ENCODE data around the gene LRFN4.
A peak's percentile ranks its signal among the peaks of the same experiment; 100 is the strongest.

LRFN4 gene

DNA sequence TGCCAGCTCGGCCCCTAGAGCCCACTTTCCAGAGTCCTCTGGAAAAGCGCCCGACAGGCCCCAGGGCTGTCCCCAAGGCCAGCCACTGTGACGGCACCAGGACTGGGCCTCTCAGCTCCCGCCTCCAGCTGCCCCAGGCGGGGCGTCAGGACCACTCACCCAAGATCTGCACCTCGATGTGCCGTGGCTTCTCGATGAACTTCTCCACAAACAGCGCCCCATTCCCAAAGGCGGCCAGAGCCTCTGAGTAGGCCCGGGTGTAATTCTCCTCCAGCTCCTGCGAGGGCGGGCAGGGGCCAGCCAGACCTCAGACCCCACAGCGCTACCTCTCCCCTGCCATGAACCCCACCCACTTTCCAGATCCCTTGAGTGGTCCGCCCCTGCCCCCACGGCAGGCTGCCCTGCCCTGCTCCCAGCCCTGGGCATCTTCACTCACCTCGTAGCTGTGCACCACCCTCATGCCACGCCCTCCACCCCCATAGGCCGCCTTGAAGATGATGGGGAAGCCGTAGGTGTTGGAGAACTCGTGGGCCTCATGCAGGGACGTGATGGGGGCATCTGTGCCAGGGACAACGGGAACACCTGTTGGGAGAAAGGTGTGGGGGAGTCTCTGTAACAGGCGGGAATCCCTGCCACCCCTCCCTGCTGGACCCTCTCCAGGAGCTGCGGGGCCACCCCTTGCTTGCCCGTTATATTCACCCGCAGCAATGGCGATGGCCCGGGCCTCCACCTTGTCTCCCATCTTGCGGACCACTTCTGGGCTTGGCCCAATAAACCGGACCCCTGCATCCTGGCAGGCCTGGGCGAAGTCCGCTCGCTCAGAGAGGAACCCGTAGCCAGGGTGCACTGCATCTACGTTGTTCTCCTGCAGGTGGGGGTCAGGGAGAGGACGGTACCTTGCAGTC is 14.0 kb downstream of the LRFN4 start:
- DNase-seq (ENCODE audit: low read depth in 1 of 2, low spot score in 1 of 2), result no peak

DNA sequence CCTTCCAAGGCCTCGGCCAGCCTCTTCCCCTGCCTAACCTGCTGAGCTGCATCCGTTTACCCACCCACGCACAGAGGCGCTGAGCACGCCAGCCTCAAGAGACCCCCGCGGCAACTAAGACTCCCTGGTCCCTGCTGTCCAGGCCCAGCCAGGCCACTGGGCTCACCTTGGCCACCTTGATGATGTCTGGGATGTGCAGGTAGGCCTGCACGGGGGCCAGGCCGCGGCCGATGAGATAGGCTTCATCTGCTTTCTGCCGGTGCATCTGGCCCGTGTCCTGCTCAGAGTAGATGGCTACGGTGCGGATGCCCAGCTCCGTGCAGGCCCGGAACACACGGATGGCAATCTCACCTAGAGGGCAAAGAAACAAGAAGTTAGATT is 14.6 kb downstream of the LRFN4 start:
- no peak for DNase-seq (ENCODE audit: low read depth in 1 of 2, low spot score in 1 of 2)

GRCh38 chr11:66874232-66874631 is 17.4 kb downstream of the LRFN4 start:
- no peak for DNase-seq (ENCODE audit: low read depth in 1 of 2, low spot score in 1 of 2)

- no peak for DNase-seq (ENCODE audit: low read depth in 1 of 2, low spot score in 1 of 2)
Measured at GRCh38 chr11:66875378-66875777, 18.5 kb downstream of the LRFN4 start.

DNA sequence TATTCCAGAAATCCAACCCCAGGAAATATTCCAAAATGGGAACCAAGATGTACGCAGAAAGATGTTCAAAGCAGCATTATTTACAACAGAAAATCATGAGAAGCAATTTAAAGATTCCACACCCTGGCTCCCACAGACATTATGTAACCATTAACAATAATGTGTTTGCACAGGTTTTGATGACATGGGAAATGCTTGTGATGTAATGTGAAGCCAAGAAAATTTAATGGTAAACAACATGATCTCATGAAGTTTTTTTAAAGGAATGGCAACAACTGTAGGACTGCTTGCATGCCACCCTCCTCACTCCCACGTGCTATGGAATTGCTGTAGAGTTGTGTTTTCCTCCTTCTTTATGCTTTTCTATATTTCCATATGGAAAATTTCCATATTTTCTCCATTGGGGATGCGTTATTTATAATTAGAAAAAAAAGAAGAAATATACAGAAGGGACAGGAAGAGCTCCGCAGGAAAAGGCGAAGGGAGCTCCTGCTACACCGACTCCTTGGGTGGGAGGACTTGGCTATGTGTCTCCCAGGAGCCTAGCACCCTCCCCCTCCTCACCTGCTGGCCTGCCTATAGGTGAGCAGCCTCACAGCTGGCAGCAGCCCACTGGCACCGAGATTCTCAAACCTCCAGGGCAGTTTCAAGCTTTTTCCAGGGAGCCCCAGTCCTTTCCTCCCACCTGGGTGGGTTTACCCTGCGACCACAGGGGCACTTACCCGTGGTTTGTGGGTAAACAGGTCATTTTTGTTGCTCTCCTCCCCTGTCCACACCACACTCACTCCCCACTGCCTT is 20.9 kb downstream of the LRFN4 start:
- no peak for DNase-seq (ENCODE audit: low read depth in 1 of 2, low spot score in 1 of 2)

DNA sequence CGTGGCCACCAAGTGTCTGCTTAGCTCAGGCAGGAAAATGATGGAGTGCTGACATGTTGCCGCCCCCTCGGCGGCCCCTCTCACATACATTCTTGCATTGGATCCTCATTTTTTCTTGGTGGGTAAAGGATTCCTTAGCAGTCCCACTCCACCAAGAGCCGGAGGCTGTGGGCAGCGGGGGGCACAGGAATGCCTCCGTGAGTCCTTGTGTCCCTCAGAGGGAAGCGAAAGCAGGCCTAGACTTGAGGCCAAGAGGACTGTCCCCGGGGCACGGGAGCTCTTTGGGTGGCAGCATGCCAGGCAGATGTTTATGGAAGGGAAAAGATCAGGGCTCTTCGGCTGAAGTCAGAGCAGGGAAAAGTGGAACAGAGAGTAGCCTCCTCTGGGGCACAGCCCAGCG is 21.6 kb downstream of the LRFN4 start:
- DNase-seq (ENCODE audit: low read depth in 1 of 2, low spot score in 1 of 2), result no peak

- no peak for DNase-seq (ENCODE audit: low read depth in 1 of 2, low spot score in 1 of 2)
Measured at GRCh38 chr11:66879000-66879399, 22.1 kb downstream of the LRFN4 start.

DNA sequence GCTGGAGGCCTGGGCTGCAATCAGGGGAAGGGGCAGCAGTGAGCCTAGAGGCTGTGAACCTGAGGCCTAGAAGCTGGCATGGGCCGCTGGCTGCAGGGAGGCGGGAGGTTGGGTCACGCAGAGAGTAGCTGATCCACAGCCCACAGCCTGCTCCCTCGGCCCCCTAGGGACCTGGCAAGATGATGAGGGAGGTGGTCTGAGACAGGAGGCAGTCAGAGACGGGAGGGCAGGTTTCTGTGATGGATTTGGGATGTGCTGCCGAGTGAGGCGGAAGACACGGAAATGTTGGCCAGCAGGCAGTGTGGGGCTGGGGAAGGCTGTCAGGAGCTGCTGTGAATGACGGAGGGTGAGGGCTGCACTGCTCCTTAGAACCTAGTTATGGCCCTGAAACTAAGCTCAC is 22.7 kb downstream of the LRFN4 start:
- DNase-seq (ENCODE audit: low read depth in 1 of 2, low spot score in 1 of 2), result no peak

- no peak for DNase-seq (ENCODE audit: low read depth in 1 of 2, low spot score in 1 of 2)
Measured at GRCh38 chr11:66879999-66880398, 23.1 kb downstream of the LRFN4 start.

DNA sequence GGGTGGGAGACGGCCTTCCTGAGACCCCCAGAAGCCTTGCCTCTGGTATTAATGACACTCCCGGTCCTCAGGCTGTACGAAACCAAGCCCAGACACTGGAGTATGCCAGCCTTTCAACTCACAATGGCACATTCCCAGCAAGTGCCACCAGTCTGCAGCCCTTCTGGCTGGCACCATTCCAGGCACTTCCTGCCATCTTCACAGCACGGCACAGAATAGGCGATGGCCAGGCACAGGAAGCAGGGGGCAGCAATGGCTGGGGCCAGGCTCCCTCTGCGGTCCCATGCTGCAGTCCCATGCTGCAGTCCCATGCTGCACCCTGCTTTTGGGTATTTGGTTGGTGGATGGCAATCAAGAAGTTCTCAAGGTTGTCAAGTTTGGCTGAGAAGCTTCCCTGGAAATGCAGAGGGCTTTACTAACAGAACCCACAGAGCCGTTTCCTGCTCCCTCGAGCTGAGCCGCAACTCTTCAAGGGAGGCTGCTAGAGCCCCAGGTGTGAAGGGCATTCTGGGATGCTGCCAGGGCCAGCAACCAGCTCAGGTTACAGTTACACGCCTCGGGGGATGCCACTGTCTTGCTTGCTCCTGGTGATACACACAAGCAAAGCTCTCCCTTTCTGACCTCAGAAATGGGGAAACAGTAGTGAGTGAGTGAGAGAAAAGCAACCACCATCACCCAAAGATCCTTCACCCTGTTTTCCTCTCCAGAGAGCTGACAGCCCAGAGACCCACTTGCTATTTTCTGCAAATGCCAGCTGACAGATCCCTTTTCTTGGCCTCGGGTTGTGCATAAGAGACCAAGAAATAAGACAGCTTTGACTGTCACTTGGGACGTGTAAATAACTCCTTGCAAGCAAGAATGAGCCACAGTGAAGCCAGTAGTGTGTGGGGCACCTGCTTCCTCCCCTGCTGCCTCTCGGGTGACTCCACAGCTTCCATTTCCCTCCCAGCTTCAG is 23.9 kb downstream of the LRFN4 start:
- DNase-seq (ENCODE audit: low read depth in 1 of 2, low spot score in 1 of 2), result no peak

DNA sequence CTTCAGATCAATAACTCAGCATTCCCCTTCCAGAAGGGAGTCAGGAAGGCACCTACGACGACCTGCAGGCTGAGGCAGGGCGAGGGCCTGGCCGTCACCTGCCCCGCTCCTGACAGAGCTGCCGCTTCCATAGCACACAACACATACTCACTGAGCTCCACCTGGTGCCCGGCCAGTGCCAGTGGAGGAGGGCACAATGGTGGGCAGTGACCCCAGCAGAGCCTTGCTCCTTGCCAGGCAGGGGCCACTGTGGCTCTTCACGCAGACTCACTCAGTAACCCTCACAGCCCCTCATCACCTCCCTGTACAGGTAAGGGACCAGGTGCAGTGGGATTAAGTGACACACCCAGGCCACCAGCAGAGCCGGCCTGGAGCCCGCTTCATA is 24.6 kb downstream of the LRFN4 start:
- no peak for DNase-seq (ENCODE audit: low read depth in 1 of 2, low spot score in 1 of 2)

- no peak for DNase-seq (ENCODE audit: low read depth in 1 of 2, low spot score in 1 of 2)
Measured at GRCh38 chr11:66881927-66882452, 25.1 kb downstream of the LRFN4 start.

GRCh38 chr11:66882561-66883015 is 25.7 kb downstream of the LRFN4 start:
- DNase-seq (ENCODE audit: low read depth in 1 of 2, low spot score in 1 of 2), result no peak

- peak; percentile 24 to 57 for DNase-seq (ENCODE audit: low read depth in 1 of 2, low spot score in 1 of 2)
Measured at GRCh38 chr11:66883016-66883965, 26.4 kb downstream of the LRFN4 start.

- DNase-seq (ENCODE audit: low read depth in 1 of 2, low spot score in 1 of 2), result no peak
Measured at GRCh38 chr11:66884443-66884842, 27.6 kb downstream of the LRFN4 start.

DNA sequence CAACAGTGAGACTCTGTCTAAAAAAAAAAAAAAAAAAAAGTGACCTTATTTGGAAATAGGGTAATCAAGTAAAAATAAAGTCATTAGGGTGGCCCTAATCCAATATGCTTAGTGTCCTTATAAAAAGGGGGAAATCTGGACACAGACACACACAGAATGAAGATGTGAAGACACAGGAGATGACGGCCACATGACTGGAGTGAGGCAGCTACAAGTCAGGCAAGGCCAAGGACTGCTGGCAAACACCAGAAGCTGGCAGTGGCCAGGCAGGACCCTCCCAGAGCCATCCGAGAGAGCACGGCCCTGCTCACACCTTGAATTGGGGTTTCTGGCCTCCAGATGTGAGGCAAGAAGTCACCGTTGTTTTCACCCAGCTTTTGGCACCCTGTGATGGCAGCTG is 28.6 kb downstream of the LRFN4 start:
- no peak for DNase-seq (ENCODE audit: low read depth in 1 of 2, low spot score in 1 of 2)

DNA sequence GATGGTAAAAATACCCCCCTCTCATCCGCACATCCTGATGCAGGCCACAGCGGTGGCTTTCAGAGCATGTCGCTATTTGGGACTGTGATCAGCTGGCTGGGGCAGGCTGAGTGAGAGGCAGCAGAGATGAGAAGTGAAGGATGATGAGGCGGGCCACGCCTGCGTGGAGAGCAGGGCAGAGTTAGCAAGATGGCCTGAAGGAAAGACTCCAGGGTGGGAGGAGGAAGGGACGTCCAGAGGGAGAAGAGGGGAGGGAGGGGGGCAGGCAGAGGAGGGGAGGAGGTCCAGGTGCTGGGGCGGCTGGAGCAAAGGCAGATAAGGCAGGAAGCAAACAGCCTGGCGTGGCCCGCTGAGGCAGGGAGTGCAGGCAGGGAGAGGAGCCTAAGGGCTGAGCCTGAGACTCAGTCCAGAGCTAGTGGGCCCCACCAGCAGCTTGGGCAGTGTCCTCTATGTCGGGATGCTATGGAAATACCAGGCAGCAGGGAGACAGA is 29.1 kb downstream of the LRFN4 start:
- no peak for DNase-seq (ENCODE audit: low read depth in 1 of 2, low spot score in 1 of 2)

GRCh38 chr11:66886671-66887221 is 29.9 kb downstream of the LRFN4 start:
- no peak for DNase-seq (ENCODE audit: low read depth in 1 of 2, low spot score in 1 of 2)

GRCh38 chr11:66887526-66887925 is 30.7 kb downstream of the LRFN4 start:
- DNase-seq (ENCODE audit: low read depth in 1 of 2, low spot score in 1 of 2), result no peak

Data from stimulated activated CD4-positive, alpha-beta T cell treated with anti-CD3 and anti-CD28 coated beads, Interleukin-15, amount 100 ng/mL, for 1 hour (primary cell).